WERI-Rb-1 (cell line): ENCODE measurements around the gene AP5S1.

Experiments
- DNase-seq: peaks from one replicate; pipeline ENCODE4 v3.0.0-alpha.2; 2020
- H3K27ac ChIP-seq: fragments of 250-450 bp; sonication (Bioruptor Pico); 2 replicates; pipeline ENCODE4 v1.5.1; 2020; ENCODE audit warnings: mild to moderate bottlenecking, moderate library complexity
- H3K27me3 ChIP-seq: fragments of 250-450 bp; sonication (Bioruptor Pico); 2 replicates; pipeline ENCODE4 v1.5.1; 2021; ENCODE audit warnings: mild to moderate bottlenecking, low read depth, moderate library complexity; ENCODE audit not compliant: insufficient read depth, severe bottlenecking
- H3K36me3 ChIP-seq: fragments of 250-450 bp; sonication (Bioruptor Pico); 2 replicates; pipeline ENCODE4 v1.5.1; 2020; ENCODE audit warnings: mild to moderate bottlenecking, moderate library complexity
- H3K4me3 ChIP-seq: 2 replicates; pipeline ENCODE4 v1.5.1; 2011; ENCODE audit warnings: low read depth, mild to moderate bottlenecking, control low read depth, low read length
- H3K9me3 ChIP-seq: fragments of 250-450 bp; sonication (Bioruptor Pico); 2 replicates; pipeline ENCODE4 v1.5.1; 2021; ENCODE audit warnings: mild to moderate bottlenecking, moderate library complexity; ENCODE audit not compliant: severe bottlenecking
- CTCF ChIP-seq: IDR thresholded peaks from 2 replicates; pipeline ENCODE4 v1.5.1; 2011; ENCODE audit warnings: low read depth, mild to moderate bottlenecking, control low read depth, inconsistent platforms, low read length

The AP5S1 gene

GRCh38 chr20:3861191-3861590, 40.8 kb downstream of the AP5S1 start:
- Histone ChIP-seq H3K27me3 (no peaks in the 10 kb centered on the region), H3K36me3 (peaks cover 71% of the 10 kb centered on the region), H3K9me3 (no peaks in the 10 kb centered on the region), H3K27ac (no peak overlapping the region), H3K4me3 (no peak overlapping the region)
- no peak for TF ChIP-seq CTCF
- no peak for DNase-seq

GRCh38 chr20:3862333-3862732, 42.0 kb downstream of the AP5S1 start:
- Histone ChIP-seq H3K4me3 (no peak overlapping the region), H3K27ac (no peak overlapping the region), H3K27me3 (no peaks in the 10 kb centered on the region), H3K36me3 (peaks cover 70% of the 10 kb centered on the region), H3K9me3 (no peaks in the 10 kb centered on the region)
- no peak for TF ChIP-seq CTCF
- DNase-seq: no peak

GRCh38 chr20:3863317-3863716, 43.0 kb downstream of the AP5S1 start:
- no peak for DNase-seq
- no peak for TF ChIP-seq CTCF
- Histone ChIP-seq H3K27ac (no peak overlapping the region), H3K27me3 (no peaks in the 10 kb centered on the region), H3K36me3 (peaks cover 60% of the 10 kb centered on the region), H3K4me3 (no peak overlapping the region), H3K9me3 (no peaks in the 10 kb centered on the region)

GRCh38 chr20:3864518-3864917, 44.2 kb downstream of the AP5S1 start:
- Histone ChIP-seq H3K27me3 (no peaks in the 10 kb centered on the region), H3K4me3 (no peak overlapping the region), H3K27ac (no peak overlapping the region), H3K36me3 (peaks cover 60% of the 10 kb centered on the region), H3K9me3 (no peaks in the 10 kb centered on the region)
- DNase-seq: no peak
- no peak for TF ChIP-seq CTCF

- no peak for TF ChIP-seq CTCF
Observed at GRCh38 chr20:3865152-3865886, 45.0 kb downstream of the AP5S1 start.

GRCh38 chr20:3865887-3866407, 45.6 kb downstream of the AP5S1 start:
- no peak for TF ChIP-seq CTCF
- Histone ChIP-seq H3K27ac (no peak overlapping the region), H3K36me3 (peaks cover 57% of the 10 kb centered on the region), H3K9me3 (no peaks in the 10 kb centered on the region), H3K4me3 (no peak overlapping the region), H3K27me3 (no peaks in the 10 kb centered on the region)
- no peak for DNase-seq

More at GRCh38 chr20:3865152-3865886, 45.0 kb downstream of the AP5S1 start:
- Histone ChIP-seq H3K9me3 (no peaks in the 10 kb centered on the region), H3K27ac (no peak overlapping the region), H3K4me3 (no peak overlapping the region), H3K36me3 (peaks cover 59% of the 10 kb centered on the region), H3K27me3 (no peaks in the 10 kb centered on the region)
- DNase-seq: no peak
